Measurements from ENCODE around the gene HAPLN3. TPM values are rescaled to one million over a fixed set of nuclear protein-coding genes. Genes with fewer than 3 reads are reported as not detected.
A peak's percentile ranks its signal among the peaks of the same experiment; 100 is the strongest.
"Not testable (repeated sequence)": the region's sequence is repeated elsewhere in the genome, so short reads cannot be mapped to it uniquely, and the experiment has no call there.

HAPLN3 gene
- total RNA-seq, 4 donors from 2014 or later = 3.6 to 14.0 (median 5.8) TPM

- Histone ChIP-seq H3K36me3 (no peaks in the 10 kb centered on the region), H3K4me3 (replicated peaks in 1 of 3) (no peak overlapping the region), H3K27ac (no peak overlapping the region), H3K27me3 (no peaks in the 10 kb centered on the region), H3K9me3 (peaks cover 4% of the 10 kb centered on the region), H3K4me1 (peaks cover 6 to 9% of the 10 kb centered on the region in 2 donors)
- no peak for TF ChIP-seq POLR2A (IDR thresholded peaks at IDR 0.05)
- TF ChIP-seq CTCF (IDR thresholded peaks at IDR 0.05) = no peak
- WGBS, 2 donors = 82 to 88% methylated on average over 1 of the region's 1 CpG
- no peak for DNase-seq
- intact Hi-C loops (cut with DNase I) = no loop called here
Measured at GRCh38 chr15:88932875-88933330, 37.6 kb upstream of the HAPLN3 start.

- peaks cover 6 to 9% of the 10 kb centered on the region in 2 donors for H3K4me1 ChIP-seq
- H3K36me3 ChIP-seq = no peaks in the 10 kb centered on the region
- peak; percentile 32 to 39 for DNase-seq
- no peak overlapping the region for H3K27ac ChIP-seq
- no peaks in the 10 kb centered on the region for H3K27me3 ChIP-seq
- H3K4me3 ChIP-seq (replicated peaks in 1 of 3) = no peak overlapping the region
- H3K9me3 ChIP-seq = peaks cover 4% of the 10 kb centered on the region
- intact Hi-C loops (cut with DNase I) = no loop called here
- 44 to 58% methylated on average over 3 to 4 of the region's 4 CpGs for WGBS, 2 donors
- TF ChIP-seq POLR2A (IDR thresholded peaks at IDR 0.05) = no peak
- TF ChIP-seq CTCF (IDR thresholded peaks at IDR 0.05) = no peak
Measured at GRCh38 chr15:88932271-88932874, 37.0 kb upstream of the HAPLN3 start.

- Histone ChIP-seq H3K4me3 (replicated peaks in 1 of 3) (no peak overlapping the region), H3K4me1 (peaks cover 6 to 9% of the 10 kb centered on the region in 2 donors), H3K9me3 (peaks cover 4% of the 10 kb centered on the region), H3K27me3 (no peaks in the 10 kb centered on the region), H3K36me3 (no peaks in the 10 kb centered on the region), H3K27ac (no peak overlapping the region)
- WGBS, 2 donors = 90 to 94% methylated on average over 2 of the region's 2 CpGs
- intact Hi-C loops (cut with DNase I) = no loop called here
- TF ChIP-seq CTCF (IDR thresholded peaks at IDR 0.05) (no peak), POLR2A (IDR thresholded peaks at IDR 0.05) (no peak)
- DNase-seq = no peak
Measured at GRCh38 chr15:88930579-88930978, 35.2 kb upstream of the HAPLN3 start.

GRCh38 chr15:88929358-88930098 is 34.2 kb upstream of the HAPLN3 start:
- intact Hi-C loops (cut with DNase I) = not testable (repeated sequence)
- 78 to 80% methylated on average over 3 of the region's 3 CpGs for WGBS, 2 donors

GRCh38 chr15:88928192-88928591 is 32.8 kb upstream of the HAPLN3 start:
- H3K4me1 ChIP-seq; DNase-seq; intact Hi-C loops (cut with DNase I); H3K9me3 ChIP-seq; H3K4me3 ChIP-seq (replicated peaks in 1 of 3); H3K36me3 ChIP-seq; H3K27me3 ChIP-seq; H3K27ac ChIP-seq: not testable (repeated sequence)

More at GRCh38 chr15:88929358-88930098, 34.2 kb upstream of the HAPLN3 start:
- H3K4me3 ChIP-seq (replicated peaks in 1 of 3); H3K36me3 ChIP-seq; H3K9me3 ChIP-seq; H3K27me3 ChIP-seq; H3K27ac ChIP-seq; H3K4me1 ChIP-seq; DNase-seq: not testable (repeated sequence)

GRCh38 chr15:88925648-88926047 is 30.3 kb upstream of the HAPLN3 start:
- H3K9me3 ChIP-seq; intact Hi-C loops (cut with DNase I); DNase-seq; H3K4me1 ChIP-seq; H3K27me3 ChIP-seq; H3K4me3 ChIP-seq (replicated peaks in 1 of 3); H3K36me3 ChIP-seq; H3K27ac ChIP-seq: not testable (repeated sequence)
- WGBS, 2 donors = 87 to 92% methylated on average over 2 of the region's 2 CpGs

- H3K4me3 ChIP-seq (replicated peaks in 1 of 3); H3K9me3 ChIP-seq; H3K4me1 ChIP-seq; H3K27me3 ChIP-seq; H3K27ac ChIP-seq; intact Hi-C loops (cut with DNase I); DNase-seq; H3K36me3 ChIP-seq: not testable (repeated sequence)
- 89 to 92% methylated on average over 12 of the region's 12 CpGs for WGBS, 2 donors
Measured at GRCh38 chr15:88920892-88921435, 25.6 kb upstream of the HAPLN3 start.
